Measurements from ENCODE around the gene CFAP126.
"Not testable (repeated sequence)": the region's sequence is repeated elsewhere in the genome, so short reads cannot be mapped to it uniquely, and the experiment has no call there.

Gene CFAP126

GRCh38 chr1:161402446-161402845 is 34.8 kb upstream of the CFAP126 start:
- DNase-seq (ENCODE audit: low spot score): no peak
- no peak overlapping the region for H3K27ac ChIP-seq
- H3K4me3 ChIP-seq: no peak overlapping the region
- TF ChIP-seq CTCF (IDR thresholded peaks at IDR 0.05): no peak

GRCh38 chr1:161399257-161399998 is 31.8 kb upstream of the CFAP126 start:
- Histone ChIP-seq H3K27ac (peak overlapping the region; percentile 87 to 97), H3K4me3 (peak overlapping the region; percentile 80)
- peak; percentile 25 for TF ChIP-seq CTCF (IDR thresholded peaks at IDR 0.05)
- peak; percentile 95 for DNase-seq (ENCODE audit: low spot score)

GRCh38 chr1:161398900-161399256 is 31.2 kb upstream of the CFAP126 start:
- Histone ChIP-seq H3K4me3 (peak overlapping the region; percentile 80), H3K27ac (peak overlapping the region; percentile 87 to 97)
- no peak for DNase-seq (ENCODE audit: low spot score)
- no peak for TF ChIP-seq CTCF (IDR thresholded peaks at IDR 0.05)

- not testable (repeated sequence) for H3K4me3 ChIP-seq; H3K27ac ChIP-seq; DNase-seq (ENCODE audit: low spot score)
Measured at GRCh38 chr1:161397038-161397437, 29.4 kb upstream of the CFAP126 start.

- Histone ChIP-seq H3K4me3 (no peak overlapping the region), H3K27ac (no peak overlapping the region)
- DNase-seq (ENCODE audit: low spot score): no peak
- TF ChIP-seq CTCF (IDR thresholded peaks at IDR 0.05): no peak
Measured at GRCh38 chr1:161393151-161393550, 25.5 kb upstream of the CFAP126 start.

- DNase-seq (ENCODE audit: low spot score): no peak
- no peak for TF ChIP-seq CTCF (IDR thresholded peaks at IDR 0.05)
- H3K4me3 ChIP-seq: no peak overlapping the region
- H3K27ac ChIP-seq: no peak overlapping the region
Measured at GRCh38 chr1:161391611-161392010, 23.9 kb upstream of the CFAP126 start.

GRCh38 chr1:161391136-161391535 is 23.5 kb upstream of the CFAP126 start:
- H3K27ac ChIP-seq; DNase-seq (ENCODE audit: low spot score); H3K4me3 ChIP-seq: not testable (repeated sequence)

GRCh38 chr1:161390559-161390858 is 22.8 kb upstream of the CFAP126 start:
- H3K27ac ChIP-seq: peak overlapping the region; percentile 88 to 99
- H3K4me3 ChIP-seq: peak overlapping the region; percentile 82
- no peak for TF ChIP-seq CTCF (IDR thresholded peaks at IDR 0.05)
- DNase-seq (ENCODE audit: low spot score): no peak

Measured in coronary artery (tissue), 2 donors.